Activated gamma-delta T cell treated with Interleukin-2 at 50 U/mL for 16 hours (primary cell): ENCODE results near the gene DCDC1.
"Not testable (repeated sequence)": the region's sequence is repeated elsewhere in the genome, so short reads cannot be mapped to it uniquely, and the experiment has no call there.

Experiments
- DNase-seq: peaks from one replicate; pipeline ENCODE4 v3.0.0-alpha.2; 2020

Gene DCDC1

GRCh38 chr11:30984442-30984816 lies 385.1 kb downstream of the DCDC1 start:
- DNase-seq: no peak

GRCh38 chr11:30983776-30984441 lies 385.6 kb downstream of the DCDC1 start:
- no peak for DNase-seq

GRCh38 chr11:30983143-30983542 lies 386.4 kb downstream of the DCDC1 start:
- no peak for DNase-seq

- DNase-seq: no peak
These were observed 402.0 kb downstream of the DCDC1 start for GRCh38 chr11:30967579-30967978.

DNA sequence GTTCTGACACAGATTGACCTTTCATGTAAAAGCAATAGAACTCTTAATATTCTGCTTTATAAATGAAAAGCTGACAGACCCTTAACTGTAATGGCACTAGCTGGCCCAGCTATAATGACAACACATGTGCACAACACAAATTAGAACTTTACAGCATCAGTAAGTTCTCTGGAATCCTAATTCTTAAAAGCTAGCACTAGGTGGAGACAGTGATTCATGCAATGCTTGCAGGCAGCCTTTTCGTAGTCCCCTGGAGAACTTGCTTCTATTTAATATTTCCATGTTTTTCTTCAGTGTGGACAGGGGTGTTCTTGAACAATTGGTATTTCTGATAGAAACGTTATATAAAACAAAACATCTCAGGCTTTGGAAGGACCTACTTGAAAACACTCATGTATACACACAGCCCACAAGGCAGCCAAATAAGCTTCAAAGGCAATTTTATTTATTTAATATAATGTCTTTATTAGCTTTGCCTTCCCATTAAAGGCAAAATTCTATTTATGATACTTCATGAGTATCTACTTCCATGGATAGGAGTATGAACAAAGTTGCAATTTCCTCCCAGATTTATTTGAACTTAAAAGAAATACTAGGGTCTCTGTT lies 409.0 kb downstream of the DCDC1 start:
- DNase-seq: no peak

- DNase-seq: no peak
These were observed 412.8 kb downstream of the DCDC1 start for GRCh38 chr11:30956751-30957150.

GRCh38 chr11:30949838-30950237 lies 419.7 kb downstream of the DCDC1 start:
- no peak for DNase-seq

DNA sequence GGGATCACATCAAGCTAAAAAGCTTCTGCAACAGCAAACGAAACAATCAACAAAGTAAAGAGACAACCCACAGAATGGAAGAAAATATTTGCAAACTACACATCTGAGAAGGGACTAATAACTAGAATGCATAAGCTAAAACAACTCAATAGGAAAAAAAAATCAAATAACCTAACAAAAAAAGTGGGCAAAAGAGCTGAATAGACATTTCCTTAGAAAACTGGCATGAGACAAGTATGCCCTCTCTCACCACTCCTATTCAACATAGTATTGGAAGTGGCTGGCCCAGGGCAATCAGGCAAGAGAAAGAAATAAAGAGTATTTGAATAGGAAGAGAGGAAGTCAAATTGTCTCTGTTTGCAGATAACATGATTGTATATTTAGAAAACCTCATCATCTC lies 421.8 kb downstream of the DCDC1 start:
- DNase-seq: not testable (repeated sequence)

DNA sequence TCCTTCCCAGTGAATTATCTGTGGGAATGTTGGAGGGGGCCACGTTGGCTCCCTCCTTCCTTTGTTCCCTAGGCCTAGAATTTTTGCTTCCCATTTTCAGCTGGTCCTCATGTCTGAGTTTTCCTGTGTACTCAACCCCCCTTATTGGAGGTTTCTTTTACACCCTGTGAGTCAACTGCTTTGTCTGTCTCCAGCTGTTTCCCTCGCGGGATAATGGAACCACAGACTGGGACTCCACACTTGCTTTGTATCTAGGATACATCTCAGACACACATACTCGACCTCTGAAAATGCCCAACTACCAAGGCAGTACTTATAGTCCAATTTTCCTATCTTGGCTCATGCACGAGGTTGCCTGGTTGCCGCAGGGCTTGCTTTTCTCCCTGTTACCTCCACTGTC lies 430.7 kb downstream of the DCDC1 start:
- DNase-seq: no peak

GRCh38 chr11:30938171-30938570 lies 431.4 kb downstream of the DCDC1 start:
- DNase-seq: no peak

DNA sequence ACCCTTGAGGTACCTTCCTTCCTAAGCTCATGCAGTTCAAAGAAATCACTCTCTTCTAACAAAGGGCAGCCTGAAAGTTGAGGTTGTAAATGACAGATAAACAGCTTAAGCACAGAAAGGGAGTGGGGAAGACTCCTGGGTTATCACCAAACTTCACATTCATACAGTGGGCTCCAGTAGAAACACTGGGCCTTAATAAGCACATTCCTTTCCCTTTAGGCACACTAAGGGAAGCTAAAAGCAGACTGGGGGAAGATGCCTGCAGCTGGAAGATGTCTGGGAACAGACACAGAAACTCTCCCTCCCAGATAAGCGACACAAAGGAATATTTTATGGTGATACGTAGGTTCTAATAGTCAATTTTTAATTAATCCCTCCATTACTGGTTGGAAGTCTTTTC lies 433.0 kb downstream of the DCDC1 start:
- no peak for DNase-seq

- DNase-seq: no peak
These were observed 433.7 kb downstream of the DCDC1 start for GRCh38 chr11:30935861-30936260.

DNA sequence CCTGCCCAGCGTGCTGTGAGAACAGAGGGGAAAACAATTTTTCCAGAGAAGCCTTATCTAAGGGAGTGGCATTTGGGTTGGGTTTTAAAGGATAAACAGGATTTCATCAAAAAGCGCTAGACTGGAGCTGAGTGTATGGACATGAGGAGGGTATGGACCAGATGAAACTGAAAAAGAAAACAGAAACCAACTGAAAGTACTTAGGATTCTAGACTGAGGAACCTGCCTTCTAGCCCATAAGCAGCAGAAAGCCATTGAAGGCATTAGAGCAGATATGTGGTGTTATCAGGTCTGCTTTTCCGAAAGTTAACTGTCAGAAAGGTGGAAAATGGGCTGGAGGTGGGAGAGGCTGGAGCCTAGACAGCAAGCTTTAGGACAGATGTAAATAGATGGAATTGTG lies 443.4 kb downstream of the DCDC1 start:
- no peak for DNase-seq

DNA sequence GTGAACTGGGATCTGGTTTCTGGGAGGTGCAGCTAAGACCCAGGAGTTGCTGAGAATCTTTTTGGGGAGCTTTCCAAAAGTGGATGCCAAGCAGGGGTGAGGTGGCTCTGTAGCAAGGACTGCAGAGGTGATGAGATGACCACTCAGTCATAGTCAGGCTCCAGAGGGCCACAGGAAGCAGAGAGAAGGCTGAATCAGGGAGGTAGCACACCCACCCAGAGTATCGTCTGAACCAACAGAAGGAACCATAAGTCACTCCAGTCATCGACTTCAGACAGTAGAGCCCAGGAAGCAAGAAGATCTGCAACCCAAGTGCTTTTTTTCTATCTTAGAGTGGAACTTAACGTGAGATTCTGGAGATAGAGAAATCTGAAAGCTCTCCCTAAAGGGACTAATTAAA lies 447.7 kb downstream of the DCDC1 start:
- DNase-seq: no peak

DNA sequence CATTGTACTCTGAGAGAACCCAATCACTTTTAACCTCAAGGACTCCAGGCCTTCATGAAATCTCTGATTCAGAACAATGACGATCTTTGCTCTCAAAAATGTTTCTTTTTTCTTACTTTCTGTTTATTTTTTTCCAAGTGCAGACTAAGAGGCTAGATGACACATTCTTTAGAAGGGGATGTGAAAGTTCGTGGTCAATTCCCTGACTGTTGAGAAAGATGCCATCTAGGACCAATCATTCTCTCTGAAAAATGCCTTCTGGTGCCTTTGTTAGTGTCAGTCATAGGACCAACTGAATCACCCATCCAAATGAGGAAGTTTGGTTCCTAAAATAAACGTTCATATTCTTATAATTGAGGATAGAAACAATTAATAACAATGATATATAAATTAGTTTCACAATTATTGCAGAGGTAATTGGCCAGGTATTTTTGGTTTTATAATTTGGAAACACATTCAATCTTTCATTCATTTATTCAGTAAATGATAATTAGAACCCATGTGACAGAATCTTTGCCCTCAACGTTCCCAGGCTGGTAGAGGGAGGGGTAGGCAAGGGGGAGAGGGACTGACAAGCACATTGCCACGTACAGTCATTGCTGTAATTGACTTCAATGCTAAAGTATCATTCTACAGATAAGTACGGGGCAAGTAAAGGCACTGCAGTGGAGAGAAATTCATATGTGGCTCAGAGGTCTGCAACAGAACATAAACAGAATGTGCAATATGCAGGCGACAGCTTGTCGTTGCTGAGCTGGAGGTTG lies 450.0 kb downstream of the DCDC1 start:
- no peak for DNase-seq

DNA sequence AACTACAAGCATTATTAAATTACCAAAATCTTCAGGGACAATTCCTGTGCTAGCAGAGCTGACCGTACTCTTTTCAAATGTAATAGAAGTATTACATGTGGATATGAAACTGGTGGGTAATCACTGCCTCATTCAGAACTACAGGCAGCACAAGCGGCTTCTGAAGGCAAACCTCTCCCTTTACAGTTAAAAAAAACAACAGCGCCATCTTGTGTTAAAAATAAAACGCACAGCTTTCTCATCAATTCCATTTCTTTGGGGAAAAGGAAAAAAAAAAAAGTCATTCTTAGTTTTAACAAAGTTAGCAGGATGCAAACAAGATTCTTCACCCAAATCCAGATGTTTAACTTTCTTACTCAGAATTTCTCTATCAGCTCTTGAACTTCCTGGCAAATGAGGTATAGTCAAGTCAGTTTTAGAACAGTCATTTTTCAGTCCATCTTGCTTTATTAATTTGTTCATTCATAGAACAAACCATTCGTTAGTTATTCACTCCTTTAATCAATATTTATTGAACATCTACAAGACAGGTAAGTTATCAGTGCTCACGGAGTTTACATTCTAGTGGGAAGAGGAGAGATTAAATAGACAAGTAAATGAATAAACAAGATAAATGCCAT lies 451.6 kb downstream of the DCDC1 start:
- DNase-seq: no peak

- no peak for DNase-seq
These were observed 452.3 kb downstream of the DCDC1 start for GRCh38 chr11:30917266-30917665.

- no peak for DNase-seq
These were observed 452.8 kb downstream of the DCDC1 start for GRCh38 chr11:30916764-30917163.

- peak; percentile 4 for DNase-seq
These were observed 455.3 kb downstream of the DCDC1 start for GRCh38 chr11:30914143-30914762.

DNA sequence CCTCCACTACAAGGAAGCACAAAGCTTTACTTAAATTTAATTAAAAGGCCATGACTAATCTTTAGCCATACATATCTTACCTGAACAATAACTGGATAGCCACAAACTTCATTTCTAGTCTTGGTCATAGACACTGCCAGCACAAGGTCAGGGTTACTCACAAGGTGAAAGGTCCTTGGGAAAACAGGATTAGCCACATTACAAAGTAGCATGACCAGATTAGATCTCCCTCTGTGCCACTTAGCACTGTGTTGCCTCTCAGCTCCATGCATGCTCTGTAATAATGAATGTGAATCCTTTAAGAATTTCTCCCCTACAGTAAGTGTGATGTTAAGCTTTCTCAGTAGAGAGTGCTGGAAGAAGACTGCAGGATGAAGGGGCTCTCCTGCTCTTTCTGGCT lies 458.3 kb downstream of the DCDC1 start:
- DNase-seq: no peak

- DNase-seq: no peak
These were observed 460.7 kb downstream of the DCDC1 start for GRCh38 chr11:30908857-30909256.

- no peak for DNase-seq
These were observed 461.3 kb downstream of the DCDC1 start for GRCh38 chr11:30908272-30908671.

DNA sequence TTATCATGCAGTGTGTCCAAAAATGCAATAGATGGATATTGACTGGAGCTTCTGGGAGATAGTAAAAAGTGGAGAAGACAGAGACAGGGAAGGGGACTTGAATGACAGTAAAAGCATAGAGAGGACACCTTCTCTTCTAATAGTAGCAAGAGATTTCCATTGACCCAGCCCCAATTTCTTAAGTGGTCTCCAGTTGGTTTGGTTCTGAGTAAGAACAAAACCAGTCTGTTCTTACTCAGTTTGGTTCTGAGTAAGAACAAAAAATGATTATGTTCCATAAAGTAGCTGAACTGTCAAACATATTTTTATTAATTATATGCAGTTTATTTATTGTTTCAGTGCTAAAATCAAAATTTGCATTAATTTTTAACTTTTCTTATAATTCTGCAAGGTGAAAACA lies 466.6 kb downstream of the DCDC1 start:
- no peak for DNase-seq
